GM23248 (cell line): Measurements from ENCODE around the gene LGALS12.

ENCODE experiments used
- EZH2 ChIP-seq: fragments of 200-600 bp; sonication (generic); IDR thresholded peaks from 2 replicates; pipeline ENCODE4 v1.6.1; 2018; ENCODE audit warnings: antibody characterized with exemption, mild to moderate bottlenecking; ENCODE audit not compliant: insufficient read depth, poor library complexity, severe bottlenecking
- EZH2phosphoT487 ChIP-seq: fragments of 200-600 bp; sonication (generic); IDR thresholded peaks from 2 replicates; pipeline ENCODE4 v1.6.1; 2018; ENCODE audit warnings: antibody characterized with exemption, moderate library complexity, mild to moderate bottlenecking, low read depth; ENCODE audit not compliant: insufficient read depth

GRCh38 chr11:63558459-63559157 is 52.7 kb downstream of the LGALS12 start:
- TF ChIP-seq EZH2phosphoT487 (no peak), EZH2 (no peak)
